Lung microvascular endothelial cell (primary cell): ENCODE measurements around the gene EIF4E. TPM values are rescaled to one million over a fixed set of nuclear protein-coding genes. Genes with fewer than 3 reads are reported as not detected.
A peak's percentile ranks its signal among the peaks of the same experiment; 100 is the strongest.
"Not testable (repeated sequence)": the region's sequence is repeated elsewhere in the genome, so short reads cannot be mapped to it uniquely, and the experiment has no call there.

Experiments
- DNase-seq, 2 donors: peaks; one replicate each; pipeline versions ENCODE4 v3.0.0 to v3.0.0-alpha.2; 2010; ENCODE audit warnings: low read depth in 2 of 2
- total RNA-seq: library from RNA; depleted of rRNA; stranded (reverse); fragments of >200 nt; gene quantifications from 2 replicates; pipeline ENCODE4 v1.2.1, GENCODE V29; 2014

Gene EIF4E
- total RNA-seq, 1 donor from 2014 or later = 123 TPM

- peak; percentile 54 to 90 for DNase-seq
These were observed 3.6 kb upstream of the EIF4E start for GRCh38 chr4:98932539-98932938.

GRCh38 chr4:98930311-98930865 is 1.5 kb upstream of the EIF4E start:
- no peak for DNase-seq

GRCh38 chr4:98929341-98930267 is 671 bp upstream of the EIF4E start:
- peak; percentile 63 to 97 for DNase-seq

GRCh38 chr4:98928131-98928504 is 815 bp downstream of the EIF4E start:
- peak; percentile 84 to 85 for DNase-seq

GRCh38 chr4:98926257-98926656 is 2.7 kb downstream of the EIF4E start:
- not testable (repeated sequence) for DNase-seq

GRCh38 chr4:98921292-98921691 is 7.6 kb downstream of the EIF4E start:
- DNase-seq = no peak

GRCh38 chr4:98919996-98920395 is 8.9 kb downstream of the EIF4E start:
- DNase-seq = peak; percentile 12 to 13

GRCh38 chr4:98910728-98911127 is 18.2 kb downstream of the EIF4E start:
- not testable (repeated sequence) for DNase-seq

GRCh38 chr4:98909646-98910401 is 19.1 kb downstream of the EIF4E start:
- no peak for DNase-seq

- DNase-seq = no peak
These were observed 20.1 kb downstream of the EIF4E start for GRCh38 chr4:98908703-98909262.

- DNase-seq = peak; percentile 33 to 37
These were observed 20.8 kb downstream of the EIF4E start for GRCh38 chr4:98908182-98908581.

- no peak for DNase-seq
These were observed 23.1 kb downstream of the EIF4E start for GRCh38 chr4:98905839-98906238.

GRCh38 chr4:98905297-98905696 is 23.6 kb downstream of the EIF4E start:
- DNase-seq = no peak

GRCh38 chr4:98903963-98904362 is 25.0 kb downstream of the EIF4E start:
- no peak for DNase-seq

GRCh38 chr4:98903561-98903960 is 25.4 kb downstream of the EIF4E start:
- DNase-seq = no peak

GRCh38 chr4:98899277-98899676 is 29.7 kb downstream of the EIF4E start:
- DNase-seq = no peak

- DNase-seq = no peak
These were observed 37.2 kb downstream of the EIF4E start for GRCh38 chr4:98891478-98892337.

GRCh38 chr4:98890702-98891455 is 38.1 kb downstream of the EIF4E start:
- peak; percentile 62 to 75 for DNase-seq

- DNase-seq = no peak
These were observed 41.8 kb downstream of the EIF4E start for GRCh38 chr4:98887145-98887544.

GRCh38 chr4:98886382-98886781 is 42.6 kb downstream of the EIF4E start:
- not testable (repeated sequence) for DNase-seq
